Stimulated activated CD8-positive, alpha-beta memory T cell treated with anti-CD3 and anti-CD28 coated beads, Interleukin-4, amount 100 ng/mL, for 24 hours (primary cell): Measurements from ENCODE around the gene RAD51B.
"Not testable (repeated sequence)": the region's sequence is repeated elsewhere in the genome, so short reads cannot be mapped to it uniquely, and the experiment has no call there.

Experiments
- DNase-seq: peaks from one replicate; pipeline ENCODE4 v3.0.0-alpha.2; 2020; ENCODE audit warnings: low read depth

RAD51B gene

DNA sequence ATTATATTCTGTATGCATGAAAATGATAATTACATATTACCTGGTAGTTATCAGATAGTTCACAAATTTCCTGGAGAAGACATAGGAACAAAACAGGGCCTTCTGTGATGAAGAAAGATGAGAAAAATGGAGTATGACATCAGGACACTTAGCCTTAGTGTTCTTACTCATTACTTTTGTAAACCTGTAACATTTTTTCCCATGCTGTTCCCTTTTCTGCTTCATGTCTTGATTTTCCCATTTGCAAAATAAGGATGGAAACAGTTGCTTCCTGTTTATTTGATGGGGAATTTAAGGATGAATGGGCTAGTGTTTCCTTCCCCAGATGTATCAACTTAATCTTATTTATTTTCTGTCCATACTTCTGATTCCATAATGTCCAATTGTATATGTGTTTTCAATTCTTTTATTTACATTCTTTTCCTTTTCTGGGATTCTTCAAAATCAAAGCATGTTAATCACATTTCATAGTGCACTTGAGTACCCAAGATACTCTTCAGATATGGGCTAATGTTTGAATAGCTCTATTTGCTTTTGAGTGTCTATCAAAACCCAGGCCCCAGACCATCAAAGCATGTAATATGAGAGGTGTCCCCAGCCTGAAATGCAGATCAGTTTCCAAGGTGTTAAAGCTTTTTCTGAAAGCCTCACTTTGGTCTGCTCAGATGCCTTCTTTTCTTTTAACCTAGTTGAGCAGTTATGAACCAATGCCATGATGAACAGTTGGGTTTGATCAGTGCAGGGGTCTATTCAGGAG is 260.5 kb downstream of the RAD51B start:
- DNase-seq, result no peak

DNA sequence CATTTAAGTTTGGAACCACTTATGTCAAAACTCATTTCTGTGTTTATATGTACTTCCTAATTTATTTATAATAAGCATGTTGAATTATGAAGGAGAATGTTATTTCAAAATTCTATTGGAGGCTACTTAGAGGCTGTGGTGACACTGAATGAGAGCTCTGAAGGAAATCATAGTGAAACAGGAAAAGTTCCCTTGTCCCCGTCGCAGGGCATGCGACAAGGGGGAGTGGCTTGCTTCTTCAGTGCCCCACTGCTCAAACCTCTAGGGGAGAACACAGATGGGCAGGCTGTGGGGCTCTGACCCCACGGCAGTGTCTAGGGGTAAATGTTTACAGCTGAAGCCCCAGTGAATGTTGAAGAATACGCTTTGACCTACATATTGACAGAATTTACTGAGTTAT is 261.9 kb downstream of the RAD51B start:
- no peak for DNase-seq

- no peak for DNase-seq
These were observed 263.2 kb downstream of the RAD51B start for GRCh38 chr14:68082698-68083291.

- no peak for DNase-seq
These were observed 264.7 kb downstream of the RAD51B start for GRCh38 chr14:68084256-68084655.

DNA sequence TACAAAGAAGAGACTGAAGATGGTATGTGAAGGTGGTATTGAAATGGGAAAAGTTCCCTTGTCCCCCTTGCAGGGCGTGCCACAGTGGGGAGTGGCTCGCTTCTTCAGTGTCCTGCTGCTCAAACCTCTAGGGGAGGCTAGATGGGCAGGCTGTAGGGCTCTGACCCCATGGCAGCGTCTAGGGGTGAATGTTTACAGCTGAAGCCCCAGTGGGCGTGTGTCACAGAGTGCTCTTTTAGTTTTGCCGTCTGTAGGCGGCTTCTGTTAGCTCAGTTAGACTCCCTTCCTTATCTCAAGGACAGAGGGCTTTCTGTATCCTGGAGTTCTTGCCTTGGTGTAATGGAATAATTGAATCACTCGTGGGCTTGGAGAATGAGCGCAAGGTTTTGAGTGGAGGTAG is 266.2 kb downstream of the RAD51B start:
- no peak for DNase-seq

DNA sequence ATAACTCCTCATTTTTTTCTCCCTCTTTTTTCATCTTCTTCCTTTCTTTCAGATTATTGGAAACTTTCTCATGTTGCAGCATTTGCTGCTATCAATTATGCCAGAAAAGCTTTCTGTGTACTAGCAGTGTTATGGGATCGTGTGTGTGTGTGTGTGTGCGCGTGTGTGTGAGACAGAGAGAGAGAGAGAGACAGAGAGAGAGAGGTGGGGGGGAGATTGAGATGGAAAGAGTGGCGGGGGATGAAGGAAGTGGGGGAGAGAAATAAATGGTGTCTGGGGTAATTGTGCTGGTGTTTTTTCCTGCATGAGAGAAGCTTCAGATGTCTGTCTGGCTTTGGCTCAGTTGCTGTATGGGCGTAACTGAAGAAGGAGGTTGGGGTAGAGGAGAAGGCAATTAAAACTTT is 268.9 kb downstream of the RAD51B start:
- no peak for DNase-seq

DNA sequence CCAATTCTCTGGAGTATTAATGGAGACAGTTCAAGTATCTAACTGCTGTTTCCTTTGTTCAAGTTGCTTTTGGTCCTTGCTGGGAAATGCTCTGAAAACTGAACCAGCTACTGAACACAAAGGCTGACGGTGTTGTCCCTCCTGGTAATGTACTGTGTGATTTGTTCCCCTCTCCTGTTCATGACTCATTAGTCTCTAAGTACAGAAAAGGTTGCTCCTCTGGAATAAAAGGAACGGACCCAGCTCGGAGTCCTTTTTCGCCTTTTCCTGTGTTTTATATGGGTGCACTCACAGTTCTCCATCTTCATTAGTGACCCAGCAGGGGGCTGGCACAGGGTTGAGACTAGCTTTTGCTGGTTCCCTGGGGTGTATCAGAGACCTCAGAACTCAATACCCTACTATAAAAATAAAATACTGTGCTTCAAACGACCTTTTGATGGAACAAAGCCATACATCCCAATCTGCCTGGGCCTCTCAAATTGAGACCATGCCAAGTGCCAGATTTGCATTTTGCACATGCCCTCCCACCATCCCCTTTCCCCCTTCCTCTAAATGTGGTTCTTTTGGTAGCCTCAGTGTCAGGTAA is 269.7 kb downstream of the RAD51B start:
- no peak for DNase-seq

DNA sequence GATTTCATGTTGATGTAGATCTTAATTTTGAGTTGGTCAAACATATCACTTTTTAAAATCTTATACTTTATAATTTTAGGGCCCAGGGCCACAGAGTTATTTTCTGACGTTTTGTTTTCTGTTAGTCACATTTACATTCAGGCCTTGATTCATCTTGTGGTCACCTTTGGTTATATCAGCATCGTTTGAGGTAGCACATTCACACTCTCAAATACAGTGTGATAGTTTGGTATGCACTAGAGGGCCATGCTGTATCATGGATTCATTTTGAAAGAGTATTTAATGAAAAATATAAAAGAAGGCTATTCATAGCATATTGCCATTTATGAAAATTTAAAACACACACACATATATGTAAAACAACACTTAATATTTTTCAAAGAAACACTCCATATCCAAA is 274.6 kb downstream of the RAD51B start:
- no peak for DNase-seq

DNA sequence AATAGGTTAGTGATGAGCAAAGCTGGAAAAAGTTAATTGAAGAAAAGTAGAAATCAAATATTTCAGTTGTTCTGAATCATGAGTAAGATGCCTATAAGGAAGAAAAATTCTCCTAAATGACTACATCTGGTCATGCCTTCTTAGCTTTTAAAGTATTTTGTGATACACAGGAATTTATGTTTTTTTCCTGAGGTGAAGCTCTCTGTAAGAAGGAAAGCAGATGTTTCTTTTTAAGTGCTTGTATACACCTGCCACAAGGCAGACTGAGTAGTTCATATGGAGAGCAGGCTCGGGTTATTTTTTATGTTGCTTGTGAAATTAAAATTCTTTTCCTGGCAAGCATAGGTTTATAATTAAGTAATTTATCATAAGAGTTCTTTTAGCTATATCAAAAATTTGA is 275.2 kb downstream of the RAD51B start:
- DNase-seq, result no peak

GRCh38 chr14:68097727-68098126 is 278.1 kb downstream of the RAD51B start:
- DNase-seq, result no peak

GRCh38 chr14:68098834-68099233 is 279.3 kb downstream of the RAD51B start:
- DNase-seq, result no peak

- no peak for DNase-seq
These were observed 280.0 kb downstream of the RAD51B start for GRCh38 chr14:68099495-68100045.

DNA sequence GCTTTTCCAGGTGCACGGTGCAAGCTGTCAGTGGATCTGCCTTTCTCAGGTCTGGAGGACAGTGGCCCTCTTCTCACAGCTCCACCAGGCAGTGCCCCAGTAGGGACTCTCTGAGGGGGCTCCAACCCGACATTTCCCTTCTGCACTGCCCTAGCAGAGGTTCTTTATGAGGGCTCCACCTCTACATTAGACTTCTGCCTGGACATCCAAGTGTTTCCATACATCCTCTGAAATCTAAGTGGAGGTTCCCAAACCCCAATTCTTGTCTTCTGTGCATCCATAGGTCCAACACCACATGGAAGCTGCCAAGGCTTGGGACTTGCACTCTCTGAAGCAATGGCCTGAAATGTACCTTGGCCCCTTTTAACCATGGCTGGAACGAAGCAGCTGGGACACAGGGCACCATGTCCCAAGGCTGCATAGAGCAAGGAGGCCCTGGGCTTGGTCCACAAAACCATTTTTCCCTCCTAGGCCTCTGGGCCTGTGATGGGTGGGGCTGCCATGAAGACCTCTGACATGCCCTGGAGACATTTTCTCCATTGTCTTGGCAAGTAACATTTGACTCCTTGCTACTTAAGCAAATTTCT is 282.2 kb downstream of the RAD51B start:
- DNase-seq, result not testable (repeated sequence)

DNA sequence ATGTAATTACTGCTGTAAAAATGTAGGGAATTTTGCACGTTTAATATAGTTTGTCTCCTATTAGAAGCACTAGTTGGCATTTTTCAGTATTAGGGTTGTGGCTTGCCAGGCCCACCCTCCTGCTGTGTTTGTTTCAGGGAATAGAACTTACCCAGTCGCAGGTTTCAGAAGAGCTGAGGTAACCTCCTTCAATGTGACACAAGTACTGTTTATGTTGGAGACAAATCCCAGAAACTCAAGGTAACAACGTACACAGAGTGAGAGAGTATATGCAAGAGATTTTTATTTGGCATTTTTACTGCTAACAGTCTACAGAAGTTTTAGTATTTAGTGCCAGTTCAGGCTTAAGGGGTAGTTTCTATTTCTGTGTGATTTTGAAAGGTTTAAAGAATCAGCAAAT is 284.3 kb downstream of the RAD51B start:
- DNase-seq, result no peak

DNA sequence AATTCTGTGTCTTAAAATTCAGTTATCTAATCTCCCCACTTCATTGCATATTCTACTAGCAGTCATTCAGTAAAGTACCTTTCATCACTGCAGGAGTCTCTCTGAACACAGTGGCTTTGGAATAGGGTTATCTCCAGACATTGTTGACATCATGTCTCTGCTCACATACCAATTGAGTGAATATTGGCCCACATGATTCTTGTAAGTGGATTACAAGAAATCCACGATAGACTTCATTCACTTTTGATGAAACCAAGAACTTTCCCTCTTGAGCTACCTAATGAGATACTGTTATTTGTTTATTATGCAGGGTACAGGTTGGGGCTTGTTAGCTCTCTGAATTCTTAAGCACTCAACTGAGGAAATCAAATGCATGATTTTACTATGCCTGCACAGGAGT is 284.9 kb downstream of the RAD51B start:
- no peak for DNase-seq

DNA sequence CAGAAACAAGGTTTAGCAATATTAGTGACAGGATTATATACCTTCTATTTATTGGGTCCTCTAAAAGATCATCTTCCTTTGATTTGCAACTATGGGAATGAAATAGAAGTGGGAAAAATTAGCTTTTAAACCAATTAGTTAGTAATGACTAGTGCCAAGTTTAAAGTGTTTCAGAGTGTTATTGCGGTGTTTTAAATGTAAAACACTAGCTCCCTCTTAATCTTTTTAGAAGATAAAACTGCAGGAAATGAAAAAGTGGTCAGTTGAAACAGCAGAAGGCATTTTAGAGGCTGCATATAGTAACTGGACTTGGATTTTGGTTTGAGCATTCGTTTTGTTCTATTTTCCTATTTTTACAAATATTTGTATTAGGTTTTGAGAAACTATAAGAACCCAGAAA is 286.2 kb downstream of the RAD51B start:
- DNase-seq, result no peak

DNA sequence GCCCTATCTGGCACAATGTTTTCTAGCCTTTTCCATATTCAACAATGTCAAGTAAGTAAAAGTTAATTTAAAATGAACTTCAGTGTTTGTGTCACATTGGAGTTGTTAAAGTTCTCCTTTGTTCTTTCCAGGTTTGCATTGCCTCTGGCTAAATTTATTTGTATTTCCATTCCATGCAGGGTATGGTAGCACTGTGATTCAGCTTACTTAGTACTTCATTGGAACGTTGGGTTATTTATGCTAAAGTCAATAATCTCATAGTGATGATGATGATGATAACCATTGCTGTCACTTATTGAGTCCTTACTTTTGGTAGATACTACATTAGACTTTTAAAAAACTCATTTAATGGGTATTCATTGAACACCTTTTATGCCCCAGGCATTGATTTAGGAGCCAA is 286.9 kb downstream of the RAD51B start:
- no peak for DNase-seq

DNA sequence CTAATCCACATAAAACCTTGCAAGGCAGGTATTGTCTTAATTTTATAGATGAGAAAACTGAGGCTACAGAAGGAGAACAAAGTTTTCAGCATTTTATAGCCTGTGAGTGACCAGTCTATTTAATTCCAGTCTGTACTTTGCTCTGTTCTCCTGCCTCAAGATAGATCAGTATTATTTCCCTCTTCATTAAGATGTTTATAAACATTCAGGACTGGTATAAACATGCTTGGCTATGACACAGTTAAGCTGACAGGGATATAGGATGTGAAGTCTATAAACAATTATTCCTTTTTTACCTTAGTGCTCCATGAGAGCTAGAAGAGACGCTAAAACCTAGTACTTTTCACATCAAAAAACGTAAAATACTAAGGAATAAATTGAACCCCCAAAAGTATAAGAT is 287.3 kb downstream of the RAD51B start:
- no peak for DNase-seq

DNA sequence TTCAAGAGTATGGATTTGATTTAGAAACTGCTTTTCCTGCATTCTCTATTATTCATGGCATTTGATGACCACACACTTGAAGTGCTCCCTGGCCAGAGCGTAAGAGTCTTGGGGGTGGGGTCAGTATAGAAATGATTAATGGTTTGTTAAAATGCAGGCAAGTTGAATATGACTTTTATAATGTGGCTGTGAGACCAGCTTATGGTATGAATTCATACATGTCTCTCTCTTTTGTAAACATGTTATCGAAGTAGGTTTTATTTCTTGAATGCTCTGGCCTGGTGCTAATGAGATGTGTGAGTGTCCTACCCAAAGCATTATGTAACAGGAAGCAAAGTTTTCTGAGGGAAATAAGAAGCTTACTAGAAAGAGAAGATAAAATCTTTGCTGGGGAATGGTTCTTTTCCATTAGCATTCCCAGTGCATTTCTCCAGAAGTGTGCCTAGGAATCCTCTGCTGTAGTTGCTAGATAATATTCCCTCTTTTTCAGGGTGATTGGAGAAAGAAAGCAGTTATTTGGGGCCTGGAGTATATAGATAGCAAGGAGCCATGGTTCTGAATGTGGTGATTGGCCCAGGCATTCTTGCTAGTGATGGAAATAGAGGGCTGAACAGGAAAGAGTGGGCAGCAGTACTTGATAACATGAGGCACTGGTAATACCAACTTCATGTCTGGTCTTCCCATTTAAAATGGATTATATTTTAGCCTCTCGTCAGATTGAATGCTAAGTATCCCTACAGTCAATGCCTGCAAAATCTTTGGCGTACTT is 289.7 kb downstream of the RAD51B start:
- DNase-seq, result no peak

GRCh38 chr14:68111097-68111852 is 291.7 kb downstream of the RAD51B start:
- no peak for DNase-seq

- DNase-seq, result no peak
These were observed 292.3 kb downstream of the RAD51B start for GRCh38 chr14:68111853-68112270.
